NB4 (cell line): ENCODE measurements around the gene IFNA8.
"Not testable (repeated sequence)": the region's sequence is repeated elsewhere in the genome, so short reads cannot be mapped to it uniquely, and the experiment has no call there.

Experiments used
- DNase-seq: peaks from one replicate; pipeline ENCODE4 v3.0.0; 2010; ENCODE audit warnings: low read depth
- H3K4me3 ChIP-seq: one replicate; pipeline ENCODE4 v1.5.1; 2011; ENCODE audit warnings: mild to moderate bottlenecking, low read depth, low read length, moderate library complexity
- CTCF ChIP-seq: IDR thresholded peaks from one replicate; pipeline ENCODE4 v1.5.1; 2012; ENCODE audit warnings: low read depth, low read length
- MAX ChIP-seq: IDR thresholded peaks from 2 replicates; pipeline ENCODE4 v1.6.1; 2011; ENCODE audit warnings: low read depth, low read length
- MYC ChIP-seq: IDR thresholded peaks from 2 replicates; pipeline ENCODE4 v1.6.1; 2011; ENCODE audit warnings: low read depth, low read length
- POLR2A ChIP-seq: IDR thresholded peaks from 2 replicates; pipeline ENCODE4 v1.6.1; 2011; ENCODE audit warnings: mild to moderate bottlenecking; ENCODE audit not compliant: insufficient read length; ENCODE audit errors: extremely low read depth

IFNA8 gene

GRCh38 chr9:21428235-21428634 lies 19.3 kb downstream of the IFNA8 start:
- DNase-seq, result no peak
- H3K4me3 ChIP-seq, result no peak overlapping the region
- no peak for TF ChIP-seq POLR2A
- no peak for TF ChIP-seq MYC
- no peak for TF ChIP-seq CTCF
- TF ChIP-seq MAX, result no peak

DNA sequence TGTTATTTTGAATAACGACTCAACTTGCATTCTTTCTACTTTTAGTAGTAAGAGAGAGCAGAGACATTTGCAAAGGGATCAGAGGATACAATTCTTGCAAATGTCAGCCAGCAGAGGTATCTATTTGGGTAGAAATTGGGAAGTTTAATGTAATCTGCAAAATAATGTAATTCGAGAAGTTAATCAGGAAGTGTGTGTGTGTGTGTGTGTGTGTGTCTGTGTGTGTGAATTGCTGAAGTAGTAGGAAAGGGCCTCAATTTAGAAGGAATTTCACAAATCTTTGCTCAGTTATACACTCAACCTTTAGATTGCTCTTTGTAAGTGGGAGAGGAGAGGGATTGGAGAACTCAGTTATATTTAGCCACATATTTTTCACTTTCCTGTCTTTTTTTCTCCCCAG lies 20.3 kb downstream of the IFNA8 start:
- TF ChIP-seq POLR2A (no peak), MAX (no peak), MYC (no peak), CTCF (no peak)
- DNase-seq, result no peak
- H3K4me3 ChIP-seq, result no peak overlapping the region

- peak; percentile 36 for DNase-seq
- no peak for TF ChIP-seq CTCF
- TF ChIP-seq MAX, result no peak
- TF ChIP-seq POLR2A, result no peak
- no peak for TF ChIP-seq MYC
- no peak overlapping the region for H3K4me3 ChIP-seq
These were observed 23.9 kb downstream of the IFNA8 start for GRCh38 chr9:21432672-21433425.

DNA sequence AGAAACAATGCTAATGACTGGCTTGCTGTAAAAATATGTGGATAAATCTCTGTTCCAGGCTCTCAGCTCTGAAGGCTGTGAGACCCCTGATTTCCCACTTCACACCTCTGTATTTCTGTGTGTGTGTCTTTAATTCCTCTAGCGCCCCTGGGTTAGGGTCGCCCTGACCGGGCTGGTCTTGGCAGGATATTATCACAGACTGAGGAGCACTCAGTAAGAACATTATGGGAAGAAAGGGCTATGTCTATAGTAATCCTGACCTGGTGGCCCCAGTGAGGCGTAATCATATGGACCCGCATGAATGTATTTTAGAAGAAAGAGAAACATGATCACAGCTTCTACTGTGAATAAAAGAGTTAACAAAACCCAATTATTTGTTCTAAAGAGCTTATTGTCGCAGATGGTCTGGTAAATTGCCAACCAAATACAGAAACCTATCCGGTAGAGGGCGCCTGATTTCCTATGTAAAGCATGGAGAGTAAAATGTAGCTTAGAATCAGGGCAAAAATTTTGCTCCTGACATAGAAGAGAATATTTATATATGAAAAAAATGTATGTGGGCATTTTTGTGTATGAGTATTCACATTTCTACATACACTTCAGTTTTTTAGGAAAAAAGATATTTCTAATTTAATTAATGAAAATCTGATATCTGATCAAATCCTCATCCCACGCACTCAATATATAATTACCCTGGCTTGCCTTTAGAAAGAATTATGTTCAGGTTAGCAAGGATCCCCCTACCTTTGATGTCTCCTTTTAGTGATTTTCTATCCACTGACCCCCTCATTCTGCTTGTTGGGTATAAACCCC lies 25.5 kb downstream of the IFNA8 start:
- no peak overlapping the region for H3K4me3 ChIP-seq
- TF ChIP-seq MAX, result no peak
- TF ChIP-seq MYC, result no peak
- no peak for TF ChIP-seq POLR2A
- peak; percentile 64 for TF ChIP-seq CTCF
- DNase-seq, result peak; percentile 68

DNA sequence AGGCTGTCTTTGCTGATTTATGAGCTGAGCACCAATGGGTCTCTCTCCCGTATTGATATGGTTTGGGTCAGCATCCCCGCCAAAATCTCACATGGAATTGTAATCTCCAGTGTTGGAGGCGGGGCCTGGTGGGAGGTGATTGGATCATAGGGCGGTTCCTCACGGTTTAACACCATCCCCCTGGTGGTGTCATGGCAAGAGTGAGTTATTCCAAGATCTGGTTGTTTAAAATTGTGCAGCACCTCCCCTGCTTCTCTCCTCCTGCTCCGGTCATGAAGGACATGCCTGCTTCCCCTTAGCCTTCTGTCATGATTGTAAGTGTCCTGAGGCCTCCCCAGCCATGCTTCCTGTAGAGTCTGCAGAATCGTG lies 26.1 kb downstream of the IFNA8 start:
- not testable (repeated sequence) for DNase-seq, H3K4me3 ChIP-seq

DNA sequence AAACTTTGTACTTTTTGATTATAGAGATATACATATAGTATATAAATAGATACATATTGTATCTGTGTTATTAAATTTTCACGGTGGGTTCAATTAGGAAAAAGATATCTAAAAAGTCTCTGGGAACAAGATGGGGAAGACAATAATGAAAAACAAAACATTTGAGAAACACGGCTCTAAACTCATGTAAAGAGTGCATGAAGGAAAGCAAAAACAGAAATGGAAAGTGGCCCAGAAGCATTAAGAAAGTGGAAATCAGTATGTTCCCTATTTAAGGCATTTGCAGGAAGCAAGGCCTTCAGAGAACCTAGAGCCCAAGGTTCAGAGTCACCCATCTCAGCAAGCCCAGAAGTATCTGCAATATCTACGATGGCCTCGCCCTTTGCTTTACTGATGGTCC lies 31.2 kb downstream of the IFNA8 start, which contains the start of gene IFNA1:
Gene IFNA1 (plus strand): TSS at position 301 of the 400 bp plus-strand sequence. CDS start 69 bp downstream, at position 370.
- TF ChIP-seq POLR2A (no peak), CTCF (no peak), MYC (no peak), MAX (no peak)
- DNase-seq, result no peak
- H3K4me3 ChIP-seq, result no peak within 1 kb of the TSS
